Small intestine (tissue), 7 donors: ENCODE measurements around the gene CCDC172. TPM values are rescaled to one million over a fixed set of nuclear protein-coding genes. Genes with fewer than 3 reads are reported as not detected.
"Not testable (repeated sequence)": the region's sequence is repeated elsewhere in the genome, so short reads cannot be mapped to it uniquely, and the experiment has no call there.

Experiments
- DNase-seq, 2 donors: peaks; one replicate each; pipeline versions ENCODE4 v3.0.0 to v3.0.0-alpha.2; 2013
- FAIRE-seq: peaks from 2 replicates; lab custom pipeline; 2012; peaks lifted over from hg19 to GRCh38; lab: Jason Lieb, UNC
- H3K27ac ChIP-seq, 3 donors: one replicate each; pipeline ENCODE4 v1.5.1; 2013; ENCODE audit warnings: low read length in 2 of 3, mild to moderate bottlenecking in 2 of 3, control low read depth in 1 of 3, inconsistent platforms in 1 of 3, low read depth in 1 of 3, moderate library complexity in 1 of 3
- H3K27me3 ChIP-seq, 3 donors: one replicate each; pipeline ENCODE4 v1.6.1; 2013; ENCODE audit warnings: low read length in 3 of 3, inconsistent platforms in 1 of 3; ENCODE audit not compliant: control insufficient read depth in 3 of 3, insufficient read depth in 3 of 3
- H3K36me3 ChIP-seq, 3 donors: one replicate each; pipeline ENCODE4 v1.6.1; 2013; ENCODE audit warnings: low read length in 3 of 3, inconsistent platforms in 1 of 3, low read depth in 1 of 3, mild to moderate bottlenecking in 1 of 3, moderate library complexity in 1 of 3; ENCODE audit not compliant: control insufficient read depth in 3 of 3, insufficient read depth in 2 of 3
- H3K4me1 ChIP-seq, 3 donors: one replicate each; pipeline ENCODE4 v1.6.1; 2013; ENCODE audit warnings: low read length in 2 of 3, inconsistent platforms in 1 of 3, low read depth in 1 of 3, mild to moderate bottlenecking in 1 of 3, moderate library complexity in 1 of 3; ENCODE audit not compliant: control insufficient read depth in 3 of 3, insufficient read depth in 2 of 3
- H3K4me3 ChIP-seq, 3 donors: one replicate each; pipeline ENCODE4 v1.5.1; 2013; ENCODE audit warnings: low read length in 3 of 3, control low read depth in 1 of 3, inconsistent platforms in 1 of 3, low read depth in 1 of 3, mild to moderate bottlenecking in 1 of 3, moderate library complexity in 1 of 3
- H3K9me3 ChIP-seq, 2 donors: one replicate each; pipeline ENCODE4 v1.6.1; 2013; ENCODE audit warnings: low read depth in 1 of 2, low read length in 1 of 2; ENCODE audit not compliant: control insufficient read depth in 2 of 2, insufficient read depth in 1 of 2
- WGBS, 3 donors: extraction: QIAGEN DNeasy Blood & Tissue Kit; methylation state at CpG; one replicate each; pipeline ENCODE4 v1.1.7; 2013; 5-methylcytosine and 5-hydroxymethylcytosine counted together
- polyA plus RNA-seq, 4 donors: library from polyadenylated mRNA; stranded (reverse) in 3 of 4; unstranded in 1 of 4; fragments of 200-250 nt in 3 of 4; fragments of 120-200 nt in 1 of 4; gene quantifications; one replicate each; pipeline versions ENCODE4 v1.2.1 to v1.2.3, GENCODE V29; 2013
- donor health status: healthy with polysubstance abuse.
- donor health status: control.
- donor health status: control.
- donor health status: Bipolar disorder and iron deficiency.
- donor health status: healthy.

The CCDC172 gene
- polyA plus RNA-seq, 4 donors, result not detected

DNA sequence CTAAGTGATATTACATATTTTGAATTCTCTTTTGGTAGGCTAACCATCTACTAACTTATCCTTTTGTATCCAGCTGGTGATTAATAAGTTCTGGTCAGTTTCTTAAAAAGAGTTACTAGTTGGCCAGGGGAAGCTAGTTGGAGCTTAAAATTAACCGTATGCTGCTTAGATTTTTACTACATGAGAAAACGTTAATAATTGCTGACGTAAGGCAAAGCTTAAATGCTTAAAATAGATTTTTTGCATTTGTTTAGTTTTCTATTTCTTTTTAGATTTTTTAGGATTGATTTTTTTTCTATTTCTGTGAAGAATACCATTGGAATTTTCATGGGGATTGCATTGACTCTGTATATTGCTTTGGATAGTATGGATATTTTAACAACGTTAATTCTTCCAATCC, 32.6 kb downstream of the CCDC172 start:
- Histone ChIP-seq H3K4me3 (no peak overlapping the region), H3K9me3 (no peaks in the 10 kb centered on the region), H3K4me1 (no peaks in the 10 kb centered on the region), H3K27me3 (no peaks in the 10 kb centered on the region), H3K36me3 (no peaks in the 10 kb centered on the region), H3K27ac (no peak overlapping the region)
- DNase-seq, result no peak
- WGBS, 3 donors, result 85 to 88% (median 86%) methylated on average over 4 of the region's 4 CpGs
- FAIRE-seq, result no peak

DNA sequence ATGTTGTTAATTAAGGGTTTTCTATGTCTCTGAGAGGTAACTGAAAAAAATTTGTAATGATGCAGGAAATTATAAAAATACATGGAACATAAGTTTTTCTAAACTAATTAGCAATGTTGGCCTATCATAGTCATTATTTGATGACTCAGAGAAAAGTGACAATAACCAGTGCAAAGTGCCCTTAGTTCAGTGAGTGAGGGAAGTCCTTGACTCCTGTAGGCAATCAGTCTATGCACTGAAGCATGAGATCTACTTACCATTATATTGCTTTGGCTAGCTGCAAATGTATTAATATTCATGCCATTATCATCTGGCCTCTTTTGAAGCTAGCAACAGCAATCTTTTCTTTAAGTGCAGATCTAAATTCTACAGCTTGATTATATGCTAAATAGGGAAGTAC, 40.6 kb downstream of the CCDC172 start:
- Histone ChIP-seq H3K36me3 (no peaks in the 10 kb centered on the region), H3K27ac (no peak overlapping the region), H3K4me3 (no peak overlapping the region), H3K27me3 (no peaks in the 10 kb centered on the region), H3K9me3 (no peaks in the 10 kb centered on the region), H3K4me1 (no peaks in the 10 kb centered on the region)
- no peak for FAIRE-seq
- DNase-seq, result no peak

DNA sequence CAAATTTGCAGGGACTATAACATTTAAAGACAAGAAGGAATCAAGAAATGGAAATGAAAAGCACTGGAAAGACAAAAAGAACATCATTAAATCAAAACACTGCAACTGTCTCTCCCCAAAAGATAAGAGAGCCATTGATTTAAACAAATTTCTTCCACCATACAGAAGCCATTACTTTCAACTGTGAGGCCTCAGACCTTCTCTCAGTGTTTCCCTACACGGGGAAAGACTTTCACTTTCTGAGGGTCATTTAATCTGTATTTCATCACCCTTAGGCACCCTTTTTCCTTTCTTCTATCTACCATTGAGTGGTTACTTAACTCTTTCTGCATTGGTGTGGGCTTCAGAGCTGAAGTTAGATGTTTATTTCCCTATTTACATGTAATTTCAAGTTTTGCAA, 47.5 kb downstream of the CCDC172 start:
- DNase-seq (no peak), FAIRE-seq (no peak)
- Histone ChIP-seq H3K4me1 (no peaks in the 10 kb centered on the region), H3K27me3 (no peaks in the 10 kb centered on the region), H3K4me3 (no peak overlapping the region), H3K36me3 (no peaks in the 10 kb centered on the region), H3K9me3 (no peaks in the 10 kb centered on the region), H3K27ac (no peak overlapping the region)
- 0 to 18% (median 9%) methylated on average over 1 of the region's 1 CpG for WGBS, 3 donors

DNA sequence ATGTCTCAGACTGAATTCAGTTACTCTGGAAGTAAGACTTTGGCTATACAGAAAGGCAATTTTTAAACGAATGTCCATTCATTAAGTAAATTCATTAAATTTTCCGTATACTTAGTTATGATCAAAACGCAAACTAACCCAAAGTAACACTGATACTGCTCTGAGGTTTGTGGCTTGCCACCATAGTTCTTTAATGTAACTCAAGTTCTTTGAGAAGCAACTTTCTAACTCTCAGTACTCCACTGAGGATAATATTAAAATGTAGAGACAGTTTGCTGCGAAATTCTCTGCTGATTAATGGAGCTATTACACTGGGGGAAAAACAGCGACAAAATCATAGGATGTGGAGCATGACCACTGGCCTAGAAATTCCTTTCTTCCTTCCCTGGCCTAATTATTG, 58.0 kb downstream of the CCDC172 start:
- 75 to 80% (median 78%) methylated on average over 5 of the region's 5 CpGs for WGBS, 3 donors
- no peaks in the 10 kb centered on the region for H3K4me1 ChIP-seq
- H3K27me3 ChIP-seq, result no peaks in the 10 kb centered on the region
- no peaks in the 10 kb centered on the region for H3K36me3 ChIP-seq
- H3K9me3 ChIP-seq, result no peaks in the 10 kb centered on the region
- H3K27ac ChIP-seq, result no peak overlapping the region
- no peak for FAIRE-seq
- DNase-seq, result no peak
- H3K4me3 ChIP-seq, result no peak overlapping the region

DNA sequence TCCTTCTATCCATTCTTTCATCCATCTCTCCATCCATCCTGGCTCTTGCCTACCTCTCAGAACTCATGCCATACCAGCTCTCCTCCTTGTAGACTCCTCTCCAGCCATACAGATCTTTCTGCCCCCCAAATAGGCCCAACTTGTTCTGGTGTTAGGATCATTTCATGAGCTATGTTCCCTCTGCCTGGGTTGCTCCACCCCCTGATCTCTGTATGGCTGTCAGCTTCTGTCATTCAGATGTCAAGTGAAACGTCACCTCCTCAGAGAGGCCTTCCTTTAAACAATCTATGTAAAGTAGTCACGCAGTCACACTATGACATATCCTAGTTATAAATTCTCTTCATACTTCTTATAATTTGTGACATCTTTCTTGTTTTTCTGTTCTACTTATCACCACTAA, 61.1 kb downstream of the CCDC172 start:
- FAIRE-seq (no peak), DNase-seq (no peak)
- H3K27ac ChIP-seq, result no peak overlapping the region
- WGBS, 3 donors, result 66 to 76% (median 67%) methylated on average over 2 of the region's 2 CpGs
- H3K27me3 ChIP-seq, result no peaks in the 10 kb centered on the region
- no peak overlapping the region for H3K4me3 ChIP-seq
- no peaks in the 10 kb centered on the region for H3K9me3 ChIP-seq
- no peaks in the 10 kb centered on the region for H3K4me1 ChIP-seq
- no peaks in the 10 kb centered on the region for H3K36me3 ChIP-seq

DNA sequence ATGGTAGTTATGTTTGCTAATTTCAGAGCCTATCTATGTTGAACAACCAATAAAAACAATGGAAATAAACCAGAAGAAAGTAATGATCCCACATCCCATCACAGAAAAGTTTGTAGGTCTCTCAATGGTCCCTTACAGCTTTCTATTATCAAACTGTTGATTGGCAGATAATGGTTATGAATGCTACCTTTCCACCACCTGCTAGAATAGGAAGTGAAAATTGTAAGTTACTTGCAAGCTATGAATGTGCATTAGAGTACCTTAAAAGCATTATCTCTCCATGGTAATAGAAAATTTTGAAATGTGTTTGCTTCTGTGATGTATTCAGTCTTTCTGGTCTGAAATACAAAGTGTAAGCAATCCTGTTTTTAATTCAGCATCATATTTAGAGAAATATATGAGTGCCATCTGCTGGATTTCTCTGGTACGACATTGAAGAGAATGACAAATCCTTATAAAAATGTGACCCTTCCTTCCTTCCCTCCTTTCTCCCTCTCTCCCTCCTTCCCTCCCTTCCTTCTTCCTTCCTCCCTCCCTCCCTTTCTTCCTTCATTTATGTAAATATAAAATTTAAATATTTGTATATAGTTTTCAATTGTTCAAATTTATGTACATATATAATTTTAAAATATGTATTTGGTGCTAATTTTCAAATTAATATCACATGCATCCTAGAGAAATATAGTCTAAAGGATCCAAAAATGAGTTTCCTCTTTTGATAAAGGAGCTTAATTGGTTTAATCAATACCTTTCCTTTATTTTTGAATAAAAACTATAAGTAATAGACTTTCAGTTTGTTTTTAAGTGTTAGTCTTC, 62.0 kb downstream of the CCDC172 start:
- FAIRE-seq (no peak), DNase-seq (peak; percentile 9 to 28)
- Histone ChIP-seq H3K9me3 (no peaks in the 10 kb centered on the region), H3K4me1 (no peaks in the 10 kb centered on the region), H3K27me3 (no peaks in the 10 kb centered on the region), H3K27ac (no peak overlapping the region), H3K36me3 (no peaks in the 10 kb centered on the region), H3K4me3 (no peak overlapping the region)
- 0% methylated on average over 1 of the region's 1 CpG for WGBS, 3 donors

DNA sequence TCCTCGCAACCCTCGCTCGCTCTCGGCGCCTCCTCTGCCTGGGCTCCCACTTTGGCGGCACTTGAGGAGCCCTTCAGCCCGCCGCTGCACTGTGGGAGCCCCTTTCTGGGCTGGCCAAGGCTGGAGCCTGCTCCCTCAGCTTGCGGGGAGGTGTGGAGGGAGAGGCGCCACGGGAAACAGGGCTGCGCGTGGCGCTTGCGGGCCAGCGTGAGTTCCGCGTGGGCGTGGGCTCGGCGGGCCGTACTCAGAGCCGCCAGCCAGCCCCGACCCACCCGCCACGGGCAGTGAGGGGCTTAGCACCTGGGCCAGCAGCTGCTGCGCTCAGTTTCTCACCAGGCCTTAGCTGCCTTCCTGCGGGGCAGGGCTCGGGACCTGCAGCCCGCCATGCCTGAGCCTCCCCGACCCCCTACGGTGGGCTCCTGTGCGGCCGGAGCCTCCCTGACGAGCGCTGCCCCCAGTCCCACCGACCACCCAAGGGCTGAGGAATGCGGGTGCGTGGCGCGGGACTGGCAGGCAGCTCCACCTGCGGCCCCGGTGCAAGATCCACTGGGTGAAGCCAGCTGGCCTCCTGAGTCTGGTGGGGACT, 69.1 kb downstream of the CCDC172 start:
- not testable (repeated sequence) for H3K36me3 ChIP-seq, H3K4me1 ChIP-seq, H3K27ac ChIP-seq, DNase-seq, FAIRE-seq, H3K4me3 ChIP-seq, H3K27me3 ChIP-seq, H3K9me3 ChIP-seq
- WGBS, 3 donors, result 91 to 93% (median 92%) methylated on average over 40 to 43 of the region's 43 CpGs

DNA sequence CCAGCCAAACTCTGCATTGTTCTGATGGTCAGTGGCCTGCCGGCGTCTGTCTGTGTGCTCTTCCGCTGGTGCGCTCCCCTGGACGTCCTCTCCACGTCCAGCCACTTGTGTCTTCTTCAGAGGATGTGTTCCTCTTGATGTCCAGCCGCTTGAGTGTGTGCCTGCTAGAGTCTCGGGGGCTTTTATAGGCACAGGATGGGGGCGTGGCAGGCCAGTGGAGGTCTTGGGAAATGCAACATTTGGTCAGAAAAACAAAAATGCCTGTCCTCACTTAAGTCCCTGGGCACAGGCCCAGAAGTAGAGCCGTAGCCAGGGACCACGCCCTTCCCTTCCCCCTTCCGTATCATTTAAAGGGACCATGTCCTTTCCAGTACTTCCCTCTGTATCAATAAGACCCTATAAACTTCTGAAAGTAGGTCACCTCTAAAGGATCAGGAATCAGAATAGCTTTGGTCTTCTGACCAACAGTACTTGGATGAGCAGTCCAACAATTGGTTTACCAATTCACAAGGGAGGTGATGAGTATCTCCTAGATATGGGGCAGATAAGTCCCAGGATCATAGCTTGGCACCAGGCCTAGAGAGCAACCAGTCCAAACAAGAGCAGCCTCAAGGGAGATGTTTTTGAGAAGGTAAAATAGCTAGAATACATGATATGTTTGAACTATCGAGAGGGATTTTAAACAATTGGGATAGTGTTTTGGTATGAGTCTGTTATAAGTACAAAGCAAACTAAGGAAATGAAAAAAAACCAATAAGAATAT, 71.2 kb downstream of the CCDC172 start:
- 74 to 78% (median 75%) methylated on average over 13 of the region's 13 CpGs for WGBS, 3 donors

More for the DNA sequence above, 71.2 kb downstream of the CCDC172 start:
- H3K27ac ChIP-seq, result no peak overlapping the region
- H3K4me1 ChIP-seq, result no peaks in the 10 kb centered on the region
- no peak overlapping the region for H3K4me3 ChIP-seq
- H3K27me3 ChIP-seq, result no peaks in the 10 kb centered on the region
- H3K9me3 ChIP-seq, result no peaks in the 10 kb centered on the region
- no peaks in the 10 kb centered on the region for H3K36me3 ChIP-seq
- DNase-seq (no peak), FAIRE-seq (no peak)
